ENCODE measurements around the gene BRD3. TPM values are rescaled to one million over a fixed set of nuclear protein-coding genes. Genes with fewer than 3 reads are reported as not detected.

Gene BRD3
- total RNA-seq: 11.8 and 13.1 TPM in 2 replicates

GRCh38 chr9:134067904-134068743, at the start of gene BRD3:
Gene BRD3, minus strand, starts transcription at chr9:134068026. Its CDS starts 14,549 bp downstream, at chr9:134053477.

GRCh38 chr9:134024828-134025605, 42.8 kb downstream of the BRD3 start, which contains the start of gene BRD3OS:
Gene BRD3OS, plus strand, starts transcription at chr9:134025481. Its CDS starts 1,267 bp downstream, at chr9:134026748.

GRCh38 chr9:133991964-133992779, 75.7 kb downstream of the BRD3 start, which contains the start of gene VAV2:
Gene VAV2, minus strand, starts transcription at chr9:133992324. Its CDS starts 46 bp downstream, at chr9:133992278.

Other genes with a start within 250 kb of the BRD3 start
- gene VAV2, start 75.7 kb downstream of the BRD3 start, total RNA-seq: 26.5 and 28.2 TPM in 2 replicates
- gene BRD3OS, start 42.5 kb downstream of the BRD3 start, total RNA-seq: 31.5 and 32.4 TPM in 2 replicates
- 16.3 and 20.0 TPM in 2 replicates for gene WDR5, start 68.1 kb upstream of the BRD3 start, total RNA-seq
- gene RNU6ATAC, start 96.5 kb upstream of the BRD3 start, total RNA-seq: not detected in 2 replicates